Left forelimb (tissue), 1 donor: ENCODE measurements around the gene RHBDD1.

Source experiments
- DNase-seq: peaks from one replicate; pipeline ENCODE4 v3.0.0-alpha.2; 2018; ENCODE audit warnings: low spot score

RHBDD1 gene

DNA sequence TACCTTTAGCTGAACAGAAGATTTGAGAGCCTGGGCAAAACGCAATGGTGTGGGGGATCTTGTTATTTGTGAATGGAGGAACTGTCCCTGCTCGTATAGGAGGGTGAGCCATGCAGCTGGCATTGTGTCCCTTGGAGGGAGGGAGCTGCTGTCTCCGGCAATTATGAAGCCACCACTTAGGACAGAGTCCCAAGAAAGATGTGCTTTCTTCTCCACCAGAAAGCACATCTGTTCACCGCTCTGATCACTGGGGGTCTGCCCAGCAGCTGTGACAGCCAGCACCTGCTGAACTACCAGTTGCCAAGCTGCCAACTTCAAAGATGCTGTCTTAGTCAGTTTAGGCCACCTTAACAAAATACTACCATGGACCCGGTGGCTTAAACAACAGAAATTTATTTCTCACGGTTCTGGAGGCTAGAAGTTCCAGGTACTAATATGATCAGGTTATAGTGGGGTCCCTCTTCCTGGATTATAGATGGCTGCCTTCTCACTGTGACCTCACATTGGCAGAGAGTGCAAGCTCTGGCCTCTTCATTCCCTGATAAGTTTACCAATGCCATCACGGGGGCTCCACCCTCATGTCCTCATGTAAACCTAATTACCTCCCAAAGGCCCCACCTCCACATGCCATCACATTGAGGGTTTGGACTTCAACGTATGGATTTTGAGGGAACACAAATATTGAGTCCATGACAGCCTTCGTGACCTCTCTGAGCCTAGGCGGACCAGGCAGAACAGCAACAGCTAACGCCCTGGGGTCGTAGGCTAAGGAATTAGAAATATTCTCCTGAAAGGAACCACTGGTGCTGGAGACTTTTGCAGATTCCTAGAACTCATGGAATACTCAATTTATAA, 148.3 kb downstream of the RHBDD1 start:
- no peak for DNase-seq

DNA sequence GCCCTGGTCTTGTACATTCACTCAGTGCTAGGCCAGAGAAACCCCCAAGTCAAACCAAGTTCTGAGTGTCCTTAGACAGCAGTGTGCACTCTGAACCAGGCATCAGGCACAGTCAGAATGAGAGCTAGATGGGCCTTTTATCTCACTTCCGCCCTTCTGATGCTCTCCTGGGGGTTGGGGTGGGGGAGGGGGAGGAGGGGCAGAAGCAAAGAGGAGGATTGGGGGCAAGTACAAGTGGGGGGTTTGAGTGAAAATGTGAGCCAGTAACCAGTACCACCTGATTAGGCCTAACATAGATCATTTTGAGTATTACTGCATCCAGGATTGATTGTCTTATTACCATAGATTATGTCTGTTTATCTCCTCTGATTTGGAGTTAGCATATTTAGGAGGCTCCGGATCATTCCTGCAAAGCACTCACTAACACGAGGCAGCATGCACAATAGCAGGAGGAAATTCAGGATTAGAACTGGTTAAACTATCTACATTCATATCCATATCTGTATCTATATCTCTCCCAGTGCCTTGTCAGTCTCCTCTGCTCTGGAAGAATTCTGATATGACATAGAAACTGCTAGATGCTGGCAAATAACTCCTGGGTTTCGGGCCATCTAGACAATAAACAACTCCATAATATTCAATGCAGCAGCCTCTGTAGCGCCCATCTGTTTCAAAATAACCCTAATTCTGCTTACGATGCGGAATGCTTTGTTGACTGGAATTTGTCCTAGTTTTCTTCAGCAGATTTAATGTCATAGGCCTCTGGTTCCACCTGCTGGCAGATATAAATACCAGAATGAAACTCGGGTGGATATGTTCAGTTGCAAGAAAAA, 149.1 kb downstream of the RHBDD1 start:
- DNase-seq: no peak

DNA sequence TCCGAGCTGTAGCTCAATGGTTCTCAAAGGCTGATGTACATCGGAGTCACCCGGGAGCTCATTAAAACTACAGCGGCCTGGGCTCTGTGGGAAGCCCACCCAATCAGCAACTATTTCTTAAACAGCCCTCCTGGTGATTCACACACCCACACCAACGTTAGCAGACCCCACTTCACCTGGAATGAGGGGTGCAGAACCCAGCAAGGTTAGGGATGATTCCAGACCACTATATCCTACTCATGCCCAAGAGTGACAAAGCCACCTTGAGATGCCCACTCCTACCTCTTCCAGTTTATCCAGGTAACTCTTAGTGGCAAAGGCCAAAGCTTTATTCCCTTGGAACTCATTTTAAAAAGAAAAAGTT, 149.7 kb downstream of the RHBDD1 start:
- DNase-seq: no peak

GRCh38 chr2:226991663-226992062, 155.8 kb downstream of the RHBDD1 start:
- no peak for DNase-seq

DNA sequence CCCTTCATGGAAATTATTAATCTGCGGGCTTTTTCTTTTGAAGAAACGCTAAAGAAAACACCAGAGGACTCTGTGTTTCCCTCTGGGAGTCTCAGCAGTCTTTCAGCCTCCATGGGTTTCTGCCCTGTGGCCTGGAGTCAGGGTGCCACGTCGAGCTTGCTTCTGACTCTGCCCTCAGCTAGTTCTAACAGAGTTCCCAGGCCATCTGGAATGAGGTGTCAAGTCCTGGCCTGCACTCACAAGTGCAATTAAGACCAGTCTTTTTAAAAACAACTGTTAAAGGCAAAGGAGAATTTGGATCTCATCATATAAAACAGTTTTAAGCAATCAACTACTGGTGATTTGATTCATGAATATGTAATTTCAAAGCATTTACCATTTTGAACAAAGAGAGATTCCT, 157.3 kb downstream of the RHBDD1 start:
- DNase-seq: no peak

- no peak for DNase-seq
Measured at GRCh38 chr2:226994775-226995174, 158.9 kb downstream of the RHBDD1 start.

DNA sequence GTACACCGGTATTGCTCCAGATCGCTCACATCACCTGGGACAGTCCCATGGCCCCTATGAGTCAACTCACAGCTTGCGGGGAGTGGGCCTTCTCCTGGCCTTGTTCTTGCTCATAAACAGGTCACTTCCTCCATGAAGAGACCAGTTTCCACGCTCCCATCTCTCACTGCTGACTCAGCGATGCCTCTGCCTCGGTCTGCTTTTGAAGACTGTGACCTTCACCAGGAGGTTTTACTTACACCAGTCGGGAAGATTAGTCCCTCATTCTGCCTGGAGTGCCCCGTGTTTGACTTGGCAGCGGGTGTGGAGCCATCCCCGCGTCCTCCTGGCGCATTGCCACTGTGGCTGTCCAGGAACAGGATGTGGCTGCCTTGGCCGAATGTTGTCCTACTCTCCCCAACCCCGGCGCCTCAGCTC, 159.8 kb downstream of the RHBDD1 start:
- no peak for DNase-seq

- no peak for DNase-seq
Measured at GRCh38 chr2:226999661-227000060, 163.8 kb downstream of the RHBDD1 start.

DNA sequence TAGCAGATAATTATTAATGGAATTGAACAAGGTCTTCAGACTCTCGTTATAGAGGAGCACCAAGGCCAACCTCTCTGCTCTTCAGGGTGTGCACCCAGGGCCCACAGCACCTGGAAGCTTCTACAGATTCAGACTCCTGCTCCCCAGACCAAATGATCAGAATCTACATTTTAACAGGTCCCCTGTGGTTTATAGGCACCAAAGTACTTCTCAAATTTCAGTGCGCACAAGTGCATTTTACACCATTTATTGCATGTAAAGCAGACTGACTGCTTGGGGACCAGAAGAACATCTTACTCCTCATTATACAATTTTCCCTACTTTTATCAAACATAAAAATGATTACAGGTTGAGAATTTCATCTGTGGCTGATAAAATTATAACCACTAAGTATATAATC, 164.3 kb downstream of the RHBDD1 start:
- no peak for DNase-seq

- no peak for DNase-seq
Measured at GRCh38 chr2:227004482-227004881, 168.6 kb downstream of the RHBDD1 start.

DNA sequence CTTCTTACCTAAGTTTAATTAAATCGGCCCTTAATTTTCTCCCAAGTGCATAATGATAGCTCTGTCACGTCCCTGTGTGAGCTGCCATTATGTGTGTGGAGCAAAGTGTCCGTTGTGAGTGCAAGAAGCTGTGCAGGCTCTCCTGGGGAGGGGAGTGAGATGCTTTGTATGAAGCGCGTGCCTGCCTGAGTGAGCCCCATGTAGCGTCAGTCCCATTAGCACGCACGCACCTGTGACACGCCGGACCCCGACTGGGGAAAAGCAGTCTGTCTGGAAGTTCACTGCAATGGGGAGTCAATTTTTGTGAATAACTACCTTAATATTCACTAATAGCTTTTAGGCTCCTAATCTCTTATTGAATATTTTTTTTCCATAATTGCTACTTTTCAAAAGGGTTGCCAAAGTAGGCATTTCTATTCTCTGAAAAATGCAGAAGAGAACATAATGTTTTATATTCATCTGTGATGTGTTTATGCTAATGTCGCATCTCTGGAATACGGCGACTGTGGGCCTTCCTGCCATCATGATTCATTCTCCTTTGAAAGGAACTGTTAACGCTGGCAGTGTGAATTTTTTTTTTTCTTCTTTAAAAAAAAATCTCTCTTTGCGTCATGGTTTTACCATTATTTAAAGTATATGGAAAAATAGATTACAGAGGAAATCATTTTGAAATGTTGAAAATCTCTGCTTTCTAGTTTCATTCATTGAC, 170.5 kb downstream of the RHBDD1 start:
- no peak for DNase-seq

DNA sequence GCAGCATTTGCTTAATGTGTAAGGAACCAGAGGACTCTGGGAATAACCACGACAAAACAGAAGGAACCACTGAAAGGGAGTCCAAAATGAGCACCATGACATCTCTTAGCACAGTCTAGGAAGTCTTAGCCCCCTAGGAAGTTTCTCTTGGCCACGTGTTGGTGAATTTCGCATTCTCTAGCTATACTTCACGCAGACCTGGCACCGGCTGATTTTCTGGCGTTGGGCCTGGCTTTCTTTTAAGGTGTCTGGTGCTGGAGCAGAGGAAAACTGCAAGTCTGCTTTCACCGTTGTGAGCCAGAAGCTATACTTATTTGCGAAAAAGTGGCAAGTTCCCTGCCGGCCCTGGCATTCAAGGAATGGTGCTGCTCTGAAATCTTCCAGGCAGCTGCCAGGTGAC, 171.3 kb downstream of the RHBDD1 start:
- no peak for DNase-seq

GRCh38 chr2:227007940-227008339, 172.1 kb downstream of the RHBDD1 start:
- DNase-seq: no peak

DNA sequence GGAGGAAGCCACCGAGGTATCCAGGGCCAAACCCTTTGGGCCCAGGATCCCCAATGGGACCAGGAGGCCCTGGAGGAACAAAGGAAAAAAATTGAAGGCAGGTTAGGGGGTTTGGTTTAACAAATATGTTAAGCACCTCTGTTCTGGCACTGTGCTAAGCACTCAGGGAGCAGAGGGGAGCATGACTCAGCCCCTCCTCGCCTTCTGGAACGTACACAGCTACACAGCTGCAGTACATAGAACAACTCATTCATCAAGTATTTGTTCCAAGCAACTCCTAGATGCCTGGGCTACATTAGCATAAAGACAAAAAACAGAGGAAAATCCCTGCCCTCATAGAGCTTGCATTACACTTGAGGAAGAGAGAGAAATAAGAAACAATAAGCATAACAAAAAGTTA, 174.6 kb downstream of the RHBDD1 start:
- DNase-seq: no peak

DNA sequence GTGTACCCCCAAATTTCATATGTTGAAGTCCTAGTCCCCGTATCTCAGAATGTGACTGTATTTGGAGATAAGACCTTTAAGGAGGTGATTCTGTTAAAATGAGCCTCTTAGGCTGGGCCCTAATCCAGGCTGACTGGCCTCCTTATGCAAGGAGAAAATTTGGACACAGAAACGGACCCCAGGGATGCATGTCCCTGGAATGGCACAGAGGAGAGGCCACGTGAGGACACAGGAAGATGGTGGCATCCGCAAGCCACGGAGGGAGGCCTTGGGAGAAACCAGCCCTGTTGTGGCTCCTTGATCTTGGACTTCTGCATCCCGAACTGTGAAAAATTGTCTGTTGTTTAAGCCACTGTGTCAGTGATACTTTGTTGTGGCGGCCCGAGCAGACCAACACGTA, 177.5 kb downstream of the RHBDD1 start:
- DNase-seq: no peak

GRCh38 chr2:227013881-227014280, 178.0 kb downstream of the RHBDD1 start:
- no peak for DNase-seq

DNA sequence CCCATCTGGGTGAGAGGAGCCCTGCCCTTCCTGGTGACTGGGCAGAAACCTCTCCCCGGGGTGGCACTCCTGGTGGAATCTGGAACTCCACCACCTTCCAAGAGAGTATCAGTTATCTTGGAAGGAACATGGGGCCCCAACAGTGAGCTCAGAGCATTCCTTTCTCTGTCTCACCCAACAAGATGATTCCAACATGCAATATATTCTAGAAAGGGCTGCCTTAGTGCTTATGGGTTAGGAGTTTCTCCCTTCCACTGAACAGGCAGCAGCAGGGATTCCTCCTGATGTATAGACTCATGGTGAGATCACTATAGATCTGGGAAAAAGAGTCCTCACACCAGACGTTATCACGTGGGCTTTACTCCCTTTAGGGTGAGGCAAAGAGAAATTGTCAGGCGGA, 181.0 kb downstream of the RHBDD1 start:
- DNase-seq: no peak

GRCh38 chr2:227020416-227020815, 184.6 kb downstream of the RHBDD1 start:
- no peak for DNase-seq

DNA sequence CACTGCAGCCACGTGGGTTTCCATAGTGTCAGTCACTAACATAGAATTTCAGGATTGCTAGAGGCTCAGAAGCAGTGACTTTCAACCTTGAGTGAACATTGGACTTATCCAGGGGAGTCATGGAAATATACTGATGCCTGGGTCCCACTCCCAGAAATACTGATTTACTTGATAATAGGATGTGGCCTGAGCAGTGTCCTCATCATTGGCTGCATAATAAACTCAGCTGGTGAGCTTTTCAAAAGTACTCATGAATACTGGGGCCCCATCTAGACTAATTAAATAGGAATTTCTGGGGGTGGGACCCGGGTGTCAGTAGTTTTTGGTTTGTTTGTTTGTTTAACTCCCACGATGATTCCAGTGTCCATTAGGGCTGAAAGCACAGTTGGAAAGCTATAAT, 186.8 kb downstream of the RHBDD1 start:
- no peak for DNase-seq

DNA sequence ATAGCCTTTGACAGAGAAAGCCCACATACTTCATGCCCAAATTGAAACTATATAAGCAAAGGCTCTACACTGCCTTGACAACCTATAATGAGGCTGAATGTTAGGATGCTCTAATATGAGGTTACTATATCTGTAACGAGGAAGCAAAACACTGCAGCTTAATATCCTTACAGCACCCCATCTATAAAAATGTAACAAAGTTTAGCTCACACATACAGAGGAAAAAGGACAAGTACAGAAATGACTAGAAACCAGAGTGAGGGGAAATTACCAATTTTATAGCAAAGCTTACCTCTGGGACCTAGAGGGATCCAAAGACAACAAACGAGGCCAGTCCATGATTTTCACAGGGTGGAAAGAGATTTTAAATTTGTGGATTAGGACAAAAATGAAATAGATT, 189.7 kb downstream of the RHBDD1 start:
- no peak for DNase-seq

- DNase-seq: no peak
Measured at GRCh38 chr2:227029426-227030105, 193.7 kb downstream of the RHBDD1 start.

- DNase-seq: no peak
Measured at GRCh38 chr2:227030789-227031188, 194.9 kb downstream of the RHBDD1 start.
